GM12873 (cell line): ENCODE measurements around the gene CROCC2.

Experiments used
- CTCF ChIP-seq: IDR thresholded peaks from 2 replicates; pipeline ENCODE4 v1.5.1; 2012; ENCODE audit warnings: low read depth, mild to moderate bottlenecking, moderate library complexity, low read length, control low read depth; ENCODE audit not compliant: insufficient read depth; ENCODE audit errors: missing control alignments

The CROCC2 gene

GRCh38 chr2:240930096-240930630, 24.0 kb downstream of the CROCC2 start:
- TF ChIP-seq CTCF: no peak

- TF ChIP-seq CTCF: no peak
These were observed 24.6 kb downstream of the CROCC2 start for GRCh38 chr2:240930631-240931318.

- TF ChIP-seq CTCF: no peak
These were observed 25.3 kb downstream of the CROCC2 start for GRCh38 chr2:240931319-240931949.

- TF ChIP-seq CTCF: no peak
These were observed 26.0 kb downstream of the CROCC2 start for GRCh38 chr2:240932001-240932723.

- no peak for TF ChIP-seq CTCF
These were observed 26.6 kb downstream of the CROCC2 start for GRCh38 chr2:240932724-240933047.

- TF ChIP-seq CTCF: no peak
These were observed 27.2 kb downstream of the CROCC2 start for GRCh38 chr2:240933048-240933965.
